ENCODE measurements around the gene HMGXB4.

HMGXB4 gene

GRCh38 chr22:35257321-35258190, at the start of gene HMGXB4:
HMGXB4 (plus strand) TSS chr22:35257493; CDS start chr22:35262391, 4,898 bp downstream.
- peak within 1 kb of the TSS; percentile 57 for H3K4me3 ChIP-seq (ENCODE audit: insufficient read length, low read depth)
- TF ChIP-seq SUZ12 (IDR thresholded peaks at IDR 0.05; ENCODE audit: extremely low read depth, insufficient read depth, insufficient read length) (no peak), YY1 (IDR thresholded peaks at IDR 0.05; ENCODE audit: insufficient read depth, insufficient read length) (peak; percentile 75)
- H3K36me3 ChIP-seq (ENCODE audit: insufficient read depth, insufficient read length, low read length) = peaks cover 29% of the 10 kb centered on the region
- peaks cover 1% of the 10 kb centered on the region for H3K4me1 ChIP-seq (ENCODE audit: insufficient read depth, insufficient read length)
- peak; percentile 71 for DNase-seq (ENCODE audit: low read depth, low spot score)
- H3K27me3 ChIP-seq (ENCODE audit: insufficient read depth, insufficient read length) = no peaks in the 10 kb centered on the region
- peak within 1 kb of the TSS; percentile 86 for H3K9ac ChIP-seq (ENCODE audit: insufficient read length, low read depth)
- H3K9me3 ChIP-seq (ENCODE audit: insufficient read depth, low read length) = no peaks in the 10 kb centered on the region

GRCh38 chr22:35208003-35208402, 49.3 kb upstream of the HMGXB4 start:
- no peak overlapping the region for H3K9ac ChIP-seq (ENCODE audit: insufficient read length, low read depth)
- H3K4me1 ChIP-seq (ENCODE audit: insufficient read depth, insufficient read length) = peaks cover 4% of the 10 kb centered on the region
- no peak for DNase-seq (ENCODE audit: low read depth, low spot score)
- H3K36me3 ChIP-seq (ENCODE audit: insufficient read depth, insufficient read length, low read length) = no peaks in the 10 kb centered on the region
- no peak overlapping the region for H3K4me3 ChIP-seq (ENCODE audit: insufficient read length, low read depth)
- TF ChIP-seq ZNF274 (IDR thresholded peaks at IDR 0.05; ENCODE audit: low read depth, low read length) = no peak
- TF ChIP-seq YY1 (IDR thresholded peaks at IDR 0.05; ENCODE audit: insufficient read depth, insufficient read length) = no peak
- no peak for TF ChIP-seq SUZ12 (IDR thresholded peaks at IDR 0.05; ENCODE audit: extremely low read depth, insufficient read depth, insufficient read length)
- H3K27me3 ChIP-seq (ENCODE audit: insufficient read depth, insufficient read length) = no peaks in the 10 kb centered on the region
- H3K9me3 ChIP-seq (ENCODE audit: insufficient read depth, low read length) = no peaks in the 10 kb centered on the region

- Histone ChIP-seq H3K4me1 (ENCODE audit: insufficient read depth, insufficient read length) (peaks cover 4% of the 10 kb centered on the region), H3K9me3 (ENCODE audit: insufficient read depth, low read length) (no peaks in the 10 kb centered on the region), H3K27me3 (ENCODE audit: insufficient read depth, insufficient read length) (no peaks in the 10 kb centered on the region), H3K4me3 (ENCODE audit: insufficient read length, low read depth) (no peak overlapping the region), H3K9ac (ENCODE audit: insufficient read length, low read depth) (no peak overlapping the region), H3K36me3 (ENCODE audit: insufficient read depth, insufficient read length, low read length) (no peaks in the 10 kb centered on the region)
- no peak for TF ChIP-seq YY1 (IDR thresholded peaks at IDR 0.05; ENCODE audit: insufficient read depth, insufficient read length)
- TF ChIP-seq ZNF274 (IDR thresholded peaks at IDR 0.05; ENCODE audit: low read depth, low read length) = no peak
- no peak for TF ChIP-seq SUZ12 (IDR thresholded peaks at IDR 0.05; ENCODE audit: extremely low read depth, insufficient read depth, insufficient read length)
- DNase-seq (ENCODE audit: low read depth, low spot score) = no peak
These were observed 48.1 kb upstream of the HMGXB4 start for GRCh38 chr22:35209203-35209602.

GRCh38 chr22:35212009-35212408, 45.3 kb upstream of the HMGXB4 start:
- TF ChIP-seq ZNF274 (IDR thresholded peaks at IDR 0.05; ENCODE audit: low read depth, low read length) (no peak), SUZ12 (IDR thresholded peaks at IDR 0.05; ENCODE audit: extremely low read depth, insufficient read depth, insufficient read length) (no peak), YY1 (IDR thresholded peaks at IDR 0.05; ENCODE audit: insufficient read depth, insufficient read length) (no peak)
- no peak for DNase-seq (ENCODE audit: low read depth, low spot score)
- no peak overlapping the region for H3K4me3 ChIP-seq (ENCODE audit: insufficient read length, low read depth)
- H3K9me3 ChIP-seq (ENCODE audit: insufficient read depth, low read length) = no peaks in the 10 kb centered on the region
- no peak overlapping the region for H3K9ac ChIP-seq (ENCODE audit: insufficient read length, low read depth)
- H3K4me1 ChIP-seq (ENCODE audit: insufficient read depth, insufficient read length) = peaks cover 2% of the 10 kb centered on the region
- no peaks in the 10 kb centered on the region for H3K36me3 ChIP-seq (ENCODE audit: insufficient read depth, insufficient read length, low read length)
- no peaks in the 10 kb centered on the region for H3K27me3 ChIP-seq (ENCODE audit: insufficient read depth, insufficient read length)

DNA sequence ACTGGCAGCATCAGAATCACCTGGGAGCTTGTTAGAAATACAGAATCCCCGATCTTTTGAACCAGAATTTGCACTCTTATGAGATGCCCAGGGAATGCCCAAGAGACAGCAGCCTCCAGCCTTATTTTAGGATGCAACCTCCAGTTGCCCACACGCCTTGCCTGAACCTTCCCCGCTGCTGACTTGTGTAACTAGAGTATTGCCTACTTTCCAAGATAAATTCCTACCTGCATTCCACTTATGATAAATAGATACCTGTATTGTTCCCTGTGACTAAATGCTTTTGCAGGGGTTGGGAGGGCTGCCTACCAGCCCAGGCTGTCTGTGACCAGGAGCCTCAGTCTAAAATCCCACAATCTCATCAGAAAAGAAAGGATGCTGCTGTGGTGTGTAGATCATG, 44.3 kb upstream of the HMGXB4 start:
- H3K9ac ChIP-seq (ENCODE audit: insufficient read length, low read depth) = no peak overlapping the region
- H3K4me3 ChIP-seq (ENCODE audit: insufficient read length, low read depth) = no peak overlapping the region
- H3K4me1 ChIP-seq (ENCODE audit: insufficient read depth, insufficient read length) = peaks cover 2% of the 10 kb centered on the region

GRCh38 chr22:35214968-35215367, 42.3 kb upstream of the HMGXB4 start:
- no peak for DNase-seq (ENCODE audit: low read depth, low spot score)
- Histone ChIP-seq H3K36me3 (ENCODE audit: insufficient read depth, insufficient read length, low read length) (no peaks in the 10 kb centered on the region), H3K4me3 (ENCODE audit: insufficient read length, low read depth) (no peak overlapping the region), H3K9ac (ENCODE audit: insufficient read length, low read depth) (no peak overlapping the region), H3K4me1 (ENCODE audit: insufficient read depth, insufficient read length) (no peaks in the 10 kb centered on the region), H3K27me3 (ENCODE audit: insufficient read depth, insufficient read length) (no peaks in the 10 kb centered on the region), H3K9me3 (ENCODE audit: insufficient read depth, low read length) (no peaks in the 10 kb centered on the region)
- TF ChIP-seq YY1 (IDR thresholded peaks at IDR 0.05; ENCODE audit: insufficient read depth, insufficient read length) (no peak), SUZ12 (IDR thresholded peaks at IDR 0.05; ENCODE audit: extremely low read depth, insufficient read depth, insufficient read length) (no peak), ZNF274 (IDR thresholded peaks at IDR 0.05; ENCODE audit: low read depth, low read length) (no peak)

More for the DNA sequence above, 44.3 kb upstream of the HMGXB4 start:
- no peaks in the 10 kb centered on the region for H3K9me3 ChIP-seq (ENCODE audit: insufficient read depth, low read length)
- TF ChIP-seq YY1 (IDR thresholded peaks at IDR 0.05; ENCODE audit: insufficient read depth, insufficient read length) (no peak), ZNF274 (IDR thresholded peaks at IDR 0.05; ENCODE audit: low read depth, low read length) (no peak), SUZ12 (IDR thresholded peaks at IDR 0.05; ENCODE audit: extremely low read depth, insufficient read depth, insufficient read length) (no peak)
- no peaks in the 10 kb centered on the region for H3K27me3 ChIP-seq (ENCODE audit: insufficient read depth, insufficient read length)
- no peaks in the 10 kb centered on the region for H3K36me3 ChIP-seq (ENCODE audit: insufficient read depth, insufficient read length, low read length)
- no peak for DNase-seq (ENCODE audit: low read depth, low spot score)

- Histone ChIP-seq H3K4me3 (ENCODE audit: insufficient read length, low read depth) (no peak overlapping the region), H3K27me3 (ENCODE audit: insufficient read depth, insufficient read length) (no peaks in the 10 kb centered on the region), H3K36me3 (ENCODE audit: insufficient read depth, insufficient read length, low read length) (no peaks in the 10 kb centered on the region), H3K4me1 (ENCODE audit: insufficient read depth, insufficient read length) (no peaks in the 10 kb centered on the region), H3K9ac (ENCODE audit: insufficient read length, low read depth) (no peak overlapping the region), H3K9me3 (ENCODE audit: insufficient read depth, low read length) (no peaks in the 10 kb centered on the region)
- no peak for DNase-seq (ENCODE audit: low read depth, low spot score)
- TF ChIP-seq ZNF274 (IDR thresholded peaks at IDR 0.05; ENCODE audit: low read depth, low read length) = no peak
- TF ChIP-seq YY1 (IDR thresholded peaks at IDR 0.05; ENCODE audit: insufficient read depth, insufficient read length) = no peak
- no peak for TF ChIP-seq SUZ12 (IDR thresholded peaks at IDR 0.05; ENCODE audit: extremely low read depth, insufficient read depth, insufficient read length)
These were observed 41.3 kb upstream of the HMGXB4 start for GRCh38 chr22:35215993-35216392.
